ENCODE data around the gene MOB2.

- no peak for TF ChIP-seq CTCF (IDR thresholded peaks at IDR 0.05)
- no peak for TF ChIP-seq POLR2A (IDR thresholded peaks at IDR 0.05)
Measured at GRCh38 chr11:1419811-1420210, 66.8 kb downstream of the MOB2 start.

All from body of pancreas (tissue), 4 donors.